Gastrocnemius medialis (tissue), 4 donors: ENCODE data around the gene PLCD1. TPM values are rescaled to one million over a fixed set of nuclear protein-coding genes. Genes with fewer than 3 reads are reported as not detected.

ENCODE experiments used
- ATAC-seq, 2 donors: fragments of 150-250 bp; one replicate each; pipeline ENCODE4 v1.9.1; 2016
- DNase-seq, 2 donors: peaks; one replicate each; pipeline ENCODE4 v3.0.0-alpha.2; 2019
- H3K27ac ChIP-seq, 4 donors: fragments of 200-600 bp; sonication (generic); 1 replicate in 1 of 4; 2 replicates in 3 of 4; pipeline ENCODE4 v1.5.1; 2016 to 2018; ENCODE audit warnings: mild to moderate bottlenecking in 2 of 4, moderate library complexity in 1 of 4
- H3K27me3 ChIP-seq, 3 donors: fragments of 200-600 bp; sonication (generic) in 2 of 3; 1 replicate in 1 of 3; 2 replicates in 2 of 3; pipeline versions ENCODE4 v1.5.1 to v1.6.0; 2016 to 2019; ENCODE audit warnings: mild to moderate bottlenecking in 1 of 3, moderate library complexity in 1 of 3
- H3K36me3 ChIP-seq, 2 donors: fragments of 200-600 bp; sonication (generic) in 1 of 2; one replicate each; pipeline ENCODE4 v1.5.1; 2017 to 2018
- H3K4me1 ChIP-seq, 2 donors: fragments of 200-600 bp; sonication (generic) in 1 of 2; one replicate each; pipeline ENCODE4 v1.5.1; 2016 to 2017; ENCODE audit warnings: mild to moderate bottlenecking in 2 of 2
- H3K4me3 ChIP-seq, 4 donors: fragments of 200-600 bp; sonication (generic) in 3 of 4; 1 replicate in 1 of 4; 2 replicates in 3 of 4; pipeline ENCODE4 v1.5.1; 2016 to 2019; ENCODE audit warnings: mild to moderate bottlenecking in 2 of 4
- H3K9me3 ChIP-seq, 3 donors: fragments of 200-600 bp; sonication (generic) in 2 of 3; 1 replicate in 1 of 3; 2 replicates in 2 of 3; pipeline ENCODE4 v1.5.1; 2016 to 2019
- CTCF ChIP-seq, 5 experiments: fragments of 450-650 bp in 3 of 5; fragments of 200-600 bp in 2 of 5; sonication (generic) in 2 of 5; IDR thresholded peaks in 4 of 5; conservative IDR thresholded peaks in 1 of 5; 1 replicate in 4 of 5; 2 replicates in 1 of 5; pipeline ENCODE4 v1.5.1; 2016 to 2019; ENCODE audit warnings: antibody characterized with exemption in 5 of 5, mild to moderate bottlenecking in 3 of 5, moderate library complexity in 3 of 5
- POLR2A ChIP-seq, 2 donors: fragments of 450-650 bp; IDR thresholded peaks; one replicate each; pipeline ENCODE4 v1.6.1; 2017; ENCODE audit warnings: antibody characterized with exemption in 2 of 2, mild to moderate bottlenecking in 2 of 2, moderate library complexity in 2 of 2
- in situ Hi-C, 4 donors: fragments of 200-750 bp; cut with MboI; loops; one replicate each; pipeline versions ENCODE4 v1.15.0 to v1.8.0; 2017; ENCODE audit warnings: low sequenced_read_pairs in 4 of 4
- intact Hi-C: fragments of 100-400 bp; cut with DNase I; formaldehyde crosslinking; loops from one replicate; pipeline ENCODE4 v1.15.1; 2023; ENCODE audit warnings: low total_unique reads
- total RNA-seq, 4 donors: library from RNA; depleted of rRNA; stranded (reverse); fragments of >200 nt; gene quantifications; one replicate each; pipeline versions ENCODE4 v1.1.0 to v1.2.3, GENCODE V29; 2016

Gene PLCD1
- total RNA-seq, 4 donors from 2014 or later: 2.4 to 6.2 (median 4.7) TPM

DNA sequence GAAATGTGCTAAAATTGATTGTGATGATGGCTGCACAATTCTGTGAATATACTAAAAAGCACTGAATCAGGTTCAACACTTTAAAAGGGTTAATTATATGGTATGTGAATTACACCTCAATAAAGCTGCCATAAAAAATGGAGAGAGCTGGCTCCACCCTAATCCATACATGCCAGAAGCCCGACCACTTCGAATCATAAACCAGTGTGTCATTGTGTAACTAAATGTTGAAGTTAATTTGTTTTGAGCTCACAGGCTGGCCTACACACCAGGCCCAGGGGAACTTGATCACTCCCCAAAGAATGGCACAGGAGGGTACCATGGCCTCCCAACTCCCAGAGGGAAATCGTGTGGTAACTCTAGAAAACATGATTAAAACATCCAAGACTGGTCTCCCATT lies 14.0 kb downstream of the PLCD1 start:
- intact Hi-C loops (no loop called here), in situ Hi-C loops (no loop called here)
- DNase-seq (no peak), ATAC-seq (no peak)
- Histone ChIP-seq H3K27me3 (no peaks in the 10 kb centered on the region), H3K9me3 (no peaks in the 10 kb centered on the region), H3K36me3 (peaks cover 0 to 23% of the 10 kb centered on the region in 2 donors), H3K4me3 (no peak overlapping the region), H3K27ac (no peak overlapping the region), H3K4me1 (no peaks in the 10 kb centered on the region)
- TF ChIP-seq CTCF (IDR thresholded peaks at IDR 0.05 in 4 of 5, conservative IDR thresholded peaks at IDR 0.05 in 1 of 5) (no peak), POLR2A (IDR thresholded peaks at IDR 0.05) (no peak)

GRCh38 chr3:38011111-38011510 lies 18.3 kb downstream of the PLCD1 start:
- no peak for TF ChIP-seq CTCF (IDR thresholded peaks at IDR 0.05 in 4 of 5, conservative IDR thresholded peaks at IDR 0.05 in 1 of 5)
- TF ChIP-seq POLR2A (IDR thresholded peaks at IDR 0.05): no peak
- Histone ChIP-seq H3K4me1 (no peaks in the 10 kb centered on the region), H3K4me3 (no peak overlapping the region), H3K36me3 (peaks cover 0 to 22% of the 10 kb centered on the region in 2 donors), H3K27ac (no peak overlapping the region), H3K9me3 (no peaks in the 10 kb centered on the region), H3K27me3 (no peaks in the 10 kb centered on the region)
- in situ Hi-C loops: no loop called here
- ATAC-seq (no peak), DNase-seq (no peak)
- intact Hi-C loops: no loop called here

GRCh38 chr3:38009807-38010591 lies 19.4 kb downstream of the PLCD1 start:
- no peaks in the 10 kb centered on the region for H3K27me3 ChIP-seq
- H3K36me3 ChIP-seq: peaks cover 0 to 12% of the 10 kb centered on the region in 2 donors
- DNase-seq (no peak), ATAC-seq (no peak)
- TF ChIP-seq CTCF (IDR thresholded peaks at IDR 0.05 in 4 of 5, conservative IDR thresholded peaks at IDR 0.05 in 1 of 5): no peak
- TF ChIP-seq POLR2A (IDR thresholded peaks at IDR 0.05): no peak
- intact Hi-C loops: no loop called here
- no peak overlapping the region for H3K4me3 ChIP-seq
- H3K4me1 ChIP-seq: no peaks in the 10 kb centered on the region
- H3K27ac ChIP-seq: no peak overlapping the region
- in situ Hi-C loops: no loop called here
- H3K9me3 ChIP-seq: no peaks in the 10 kb centered on the region

DNA sequence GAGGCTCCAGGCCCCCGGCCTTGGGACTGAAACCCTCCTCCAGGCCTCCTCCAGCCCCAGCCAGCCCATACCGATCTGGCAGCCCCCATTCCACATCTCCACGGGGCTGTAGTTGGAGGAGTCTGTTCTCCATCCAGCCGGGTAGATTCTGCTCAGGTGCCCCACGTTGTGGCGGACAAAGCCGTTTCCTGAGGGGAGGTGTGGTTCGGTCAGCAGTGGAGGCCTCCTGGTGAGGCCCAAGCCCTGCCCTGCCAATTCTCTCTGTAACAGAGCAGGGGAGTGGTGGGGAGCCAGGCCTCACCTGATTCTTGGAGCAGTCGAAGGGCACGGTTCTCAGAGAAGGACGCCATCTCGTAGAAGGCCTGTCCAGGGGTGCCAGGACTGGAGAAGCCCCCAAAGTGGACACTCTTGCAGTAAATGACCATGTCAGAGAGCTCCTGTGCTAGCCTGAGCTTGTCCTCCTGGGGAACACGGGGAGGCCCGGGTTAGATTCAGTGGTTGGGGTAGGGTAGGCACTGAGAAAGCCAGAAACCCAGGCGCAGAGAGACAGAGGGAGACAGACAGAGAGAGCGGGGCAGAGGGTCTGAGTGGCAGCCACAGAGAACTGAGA lies 20.4 kb downstream of the PLCD1 start:
- Histone ChIP-seq H3K27ac (no peak overlapping the region), H3K4me3 (no peak overlapping the region), H3K27me3 (no peaks in the 10 kb centered on the region), H3K4me1 (no peaks in the 10 kb centered on the region), H3K36me3 (peaks cover 0 to 12% of the 10 kb centered on the region in 2 donors), H3K9me3 (no peaks in the 10 kb centered on the region)
- intact Hi-C loops: no loop called here
- in situ Hi-C loops: no loop called here
- TF ChIP-seq CTCF (IDR thresholded peaks at IDR 0.05 in 4 of 5, conservative IDR thresholded peaks at IDR 0.05 in 1 of 5) (no peak), POLR2A (IDR thresholded peaks at IDR 0.05) (no peak)
- DNase-seq (no peak), ATAC-seq (no peak)
